ENCODE results near the gene POLR3GL.

- TF ChIP-seq CTCF (conservative IDR thresholded peaks at IDR 0.05) (no peak), ZFX (IDR thresholded peaks at IDR 0.05) (no peak)
These were observed 3.4 kb upstream of the POLR3GL start for GRCh38 chr1:145961109-145961424.

All from C4-2B (cell line).